HFFc6 (cell line): ENCODE data around the gene RXFP2. TPM values are rescaled to one million over a fixed set of nuclear protein-coding genes. Genes with fewer than 3 reads are reported as not detected.

ENCODE experiments used
- DNase-seq: peaks from one replicate; pipeline ENCODE4 v3.0.0-alpha.2; 2018
- H3K27ac Mint-ChIP-seq: 2 replicates; pipeline ENCODE4 v1.8.0; 2020; ENCODE audit warnings: mild to moderate bottlenecking, mixed read lengths
- H3K27me3 Mint-ChIP-seq: 2 replicates; pipeline ENCODE4 v1.8.0; 2021; ENCODE audit warnings: mild to moderate bottlenecking, moderate library complexity, mixed read lengths; ENCODE audit not compliant: insufficient read depth
- H3K36me3 Mint-ChIP-seq: 2 replicates; pipeline ENCODE4 v1.8.0; 2021; ENCODE audit warnings: low read depth, mixed read lengths
- H3K4me1 Mint-ChIP-seq: 2 replicates; pipeline ENCODE4 v1.8.0; 2020; ENCODE audit warnings: low read depth, mixed read lengths
- H3K4me3 Mint-ChIP-seq: 2 replicates; pipeline ENCODE4 v1.8.0; 2020; ENCODE audit warnings: mild to moderate bottlenecking, moderate library complexity, mixed read lengths
- H3K9me3 Mint-ChIP-seq: 2 replicates; pipeline ENCODE4 v1.8.0; 2020; ENCODE audit warnings: mild to moderate bottlenecking, mixed read lengths
- total RNA-seq, 6 experiments: library from RNA; stranded (reverse); fragmentation: NEBNext Ultra II Directional; extraction: Animal tissue kit (Norgen Biotek cat#: 25700); gene quantifications; 2 replicates in 1 of 6; 3 replicates in 5 of 6; pipeline ENCODE4 v1.2.3, GENCODE V29; 2021
- TF ChIP-seq, protein P1 (sequence below): fragments of 200-600 bp; sonication (generic); IDR thresholded peaks from 2 replicates; pipeline ENCODE4 v1.5.0; 2021; ENCODE audit warnings: antibody characterized with exemption, mild to moderate bottlenecking

Gene RXFP2
- total RNA-seq, 6 experiments from 2014 or later, result not detected

DNA sequence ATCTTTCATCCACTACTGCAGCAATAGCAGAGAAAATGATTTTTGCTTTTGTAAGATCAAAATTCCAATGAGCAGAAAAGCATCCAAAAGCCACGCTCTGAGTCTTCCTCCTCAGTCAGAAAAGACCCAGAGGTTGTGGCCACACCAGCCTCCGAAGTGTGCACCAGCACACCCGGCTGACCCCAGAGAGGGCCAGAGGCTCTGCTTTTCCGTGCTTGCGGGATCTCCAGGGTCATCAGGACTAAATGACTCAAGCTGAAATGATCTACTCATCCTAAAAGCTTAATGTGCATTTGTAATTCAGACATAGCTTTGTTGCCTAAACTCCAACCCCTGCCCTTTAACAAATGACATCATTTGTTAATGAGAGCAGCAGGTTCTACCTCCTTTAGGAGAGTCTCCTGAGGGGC lies 16.5 kb downstream of the RXFP2 start:
- H3K27me3 Mint-ChIP-seq, result peaks cover 2% of the 10 kb centered on the region
- peaks cover under 1% of the 10 kb centered on the region; the same call in 1 of the 2 replicates for H3K36me3 Mint-ChIP-seq
- peaks cover 70% of the 10 kb centered on the region for H3K4me1 Mint-ChIP-seq
- TF ChIP-seq, protein P1, sequence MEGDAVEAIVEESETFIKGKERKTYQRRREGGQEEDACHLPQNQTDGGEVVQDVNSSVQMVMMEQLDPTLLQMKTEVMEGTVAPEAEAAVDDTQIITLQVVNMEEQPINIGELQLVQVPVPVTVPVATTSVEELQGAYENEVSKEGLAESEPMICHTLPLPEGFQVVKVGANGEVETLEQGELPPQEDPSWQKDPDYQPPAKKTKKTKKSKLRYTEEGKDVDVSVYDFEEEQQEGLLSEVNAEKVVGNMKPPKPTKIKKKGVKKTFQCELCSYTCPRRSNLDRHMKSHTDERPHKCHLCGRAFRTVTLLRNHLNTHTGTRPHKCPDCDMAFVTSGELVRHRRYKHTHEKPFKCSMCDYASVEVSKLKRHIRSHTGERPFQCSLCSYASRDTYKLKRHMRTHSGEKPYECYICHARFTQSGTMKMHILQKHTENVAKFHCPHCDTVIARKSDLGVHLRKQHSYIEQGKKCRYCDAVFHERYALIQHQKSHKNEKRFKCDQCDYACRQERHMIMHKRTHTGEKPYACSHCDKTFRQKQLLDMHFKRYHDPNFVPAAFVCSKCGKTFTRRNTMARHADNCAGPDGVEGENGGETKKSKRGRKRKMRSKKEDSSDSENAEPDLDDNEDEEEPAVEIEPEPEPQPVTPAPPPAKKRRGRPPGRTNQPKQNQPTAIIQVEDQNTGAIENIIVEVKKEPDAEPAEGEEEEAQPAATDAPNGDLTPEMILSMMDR, result no peak
- peak overlapping the region; percentile 97 for H3K27ac Mint-ChIP-seq
- H3K9me3 Mint-ChIP-seq, result no peaks in the 10 kb centered on the region
- peak overlapping the region; percentile 64 for H3K4me3 Mint-ChIP-seq
- peak; percentile 91 for DNase-seq

DNA sequence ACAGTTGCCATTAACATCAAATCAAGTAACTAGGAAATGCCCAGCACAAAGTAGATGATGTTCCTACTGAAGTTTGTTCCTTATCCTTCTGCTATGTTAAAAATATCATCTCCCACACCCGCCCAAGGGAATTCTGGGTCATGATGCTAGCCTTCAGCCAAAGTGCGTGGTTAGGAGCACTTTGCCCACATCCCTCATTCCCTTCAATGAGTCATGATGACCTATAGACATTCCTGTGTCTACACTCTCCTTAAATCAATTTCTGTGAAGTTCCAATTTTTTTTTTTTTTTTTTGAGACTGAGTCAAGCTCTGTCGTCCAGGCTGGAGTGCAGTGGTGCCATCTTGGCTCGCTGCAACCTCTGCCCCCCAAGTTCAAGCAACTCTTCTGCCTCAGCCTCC lies 17.0 kb downstream of the RXFP2 start:
- Mint-ChIP-seq H3K36me3 (no peaks in the 10 kb centered on the region), H3K9me3 (no peaks in the 10 kb centered on the region), H3K4me3 (peak overlapping the region; percentile 64), H3K4me1 (peaks cover 65% of the 10 kb centered on the region), H3K27ac (peak overlapping the region; percentile 97), H3K27me3 (peaks cover 2% of the 10 kb centered on the region)
- TF ChIP-seq, protein P1, result no peak
- DNase-seq, result peak; percentile 94

GRCh38 chr13:31761951-31762350 lies 22.6 kb downstream of the RXFP2 start:
- H3K4me1 Mint-ChIP-seq, result peaks cover 37% of the 10 kb centered on the region
- TF ChIP-seq, protein P1, result no peak
- H3K4me3 Mint-ChIP-seq, result no peak overlapping the region
- peak overlapping the region; percentile 27 for H3K27ac Mint-ChIP-seq
- H3K9me3 Mint-ChIP-seq, result no peaks in the 10 kb centered on the region
- H3K27me3 Mint-ChIP-seq, result no peaks in the 10 kb centered on the region
- DNase-seq, result peak; percentile 57
- H3K36me3 Mint-ChIP-seq, result no peaks in the 10 kb centered on the region

DNA sequence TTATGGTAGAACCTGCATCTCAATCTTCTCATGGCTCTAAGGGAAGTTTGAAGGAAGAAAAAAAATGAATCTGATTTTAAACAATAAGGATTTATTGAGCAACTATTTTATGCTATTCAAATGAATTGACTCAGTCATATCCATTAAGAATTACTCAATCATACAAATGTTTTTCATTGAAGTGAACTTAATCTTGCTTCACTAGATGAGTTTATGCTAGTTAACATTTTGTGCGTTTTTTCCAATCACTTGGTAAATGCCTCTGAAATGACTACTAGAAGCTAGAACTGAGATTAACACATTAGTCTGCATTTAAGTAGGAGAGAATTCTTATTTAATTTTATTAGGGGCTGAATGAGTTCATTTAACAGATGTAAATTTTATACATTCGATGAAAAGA lies 25.2 kb downstream of the RXFP2 start:
- no peaks in the 10 kb centered on the region for H3K27me3 Mint-ChIP-seq
- no peaks in the 10 kb centered on the region for H3K36me3 Mint-ChIP-seq
- no peak for DNase-seq
- peak overlapping the region; percentile 58; the same call in 1 of the 2 replicates for H3K4me3 Mint-ChIP-seq
- TF ChIP-seq, protein P1, result no peak
- H3K9me3 Mint-ChIP-seq, result no peaks in the 10 kb centered on the region
- peak overlapping the region; percentile 83 for H3K27ac Mint-ChIP-seq
- H3K4me1 Mint-ChIP-seq, result peaks cover 22% of the 10 kb centered on the region

DNA sequence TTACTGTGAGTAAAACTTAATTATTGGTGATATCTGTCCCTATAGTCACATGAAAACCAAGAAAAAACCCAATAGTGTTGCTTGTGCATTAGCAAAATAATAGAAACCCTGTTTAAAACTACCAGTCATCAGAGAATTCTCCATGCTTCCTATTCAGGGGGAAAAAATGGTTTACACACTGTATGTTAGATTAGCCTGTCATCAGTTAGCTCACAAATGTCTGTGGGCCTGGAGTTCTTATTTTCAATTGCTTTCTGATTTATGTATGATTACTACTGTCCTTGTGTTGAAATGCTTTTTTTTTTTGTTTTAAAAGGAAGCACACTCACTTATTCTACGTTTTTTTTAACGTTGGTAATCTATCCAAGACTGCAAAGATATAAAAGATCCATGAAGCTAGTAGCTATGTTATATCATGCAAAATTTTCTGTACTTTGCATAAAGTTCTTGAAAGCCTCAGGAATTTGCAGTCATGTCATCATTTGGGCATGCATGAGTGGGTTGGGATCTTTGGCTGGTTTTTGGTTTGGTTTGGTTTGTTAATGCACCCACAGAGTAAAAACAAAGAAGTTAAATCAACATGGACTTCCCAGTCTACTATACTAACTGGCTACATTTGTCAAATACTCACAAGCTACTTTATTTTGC lies 25.9 kb downstream of the RXFP2 start:
- peak overlapping the region; percentile 58 for H3K4me3 Mint-ChIP-seq
- H3K9me3 Mint-ChIP-seq, result no peaks in the 10 kb centered on the region
- peak; percentile 78 for DNase-seq
- no peaks in the 10 kb centered on the region for H3K36me3 Mint-ChIP-seq
- no peaks in the 10 kb centered on the region for H3K27me3 Mint-ChIP-seq
- TF ChIP-seq, protein P1, result no peak
- peaks cover 21% of the 10 kb centered on the region for H3K4me1 Mint-ChIP-seq
- H3K27ac Mint-ChIP-seq, result peak overlapping the region; percentile 83
